AG04449 (cell line): Measurements from ENCODE around the gene LGALS7B.

Experiments used
- CTCF ChIA-PET: fragments of 350-600 bp; formaldehyde crosslinking; extraction: SDS; loops from one replicate; lab custom pipeline; 2021; ENCODE audit warnings: antibody characterized with exemption; lab: Yijun Ruan, JAX
- POLR2A ChIA-PET: fragments of 400-600, 350-600 bp; formaldehyde crosslinking; extraction: SDS; loops from one replicate; lab custom pipeline; 2020; ENCODE audit warnings: antibody characterized with exemption, inconsistent platforms; lab: Yijun Ruan, JAX
- DNase-seq: peaks from one replicate; pipeline ENCODE4 v3.0.0-alpha.2; 2010; ENCODE audit warnings: low read depth, low spot score
- H3K4me3 ChIP-seq: 2 replicates; pipeline ENCODE4 v1.5.1; 2011; ENCODE audit warnings: low read depth, mild to moderate bottlenecking, control low read depth, low read length
- CTCF ChIP-seq: IDR thresholded peaks from one replicate; pipeline ENCODE4 v1.5.1; 2011; ENCODE audit warnings: mild to moderate bottlenecking, moderate library complexity, low read length, control low read depth, inconsistent platforms; ENCODE audit not compliant: insufficient read depth; ENCODE audit errors: missing control alignments

LGALS7B gene

GRCh38 chr19:38838986-38839761, 50.2 kb downstream of the LGALS7B start:
- POLR2A ChIA-PET: no interaction called here
- no peak for TF ChIP-seq CTCF
- CTCF ChIA-PET: no interaction called here
- no peak overlapping the region for H3K4me3 ChIP-seq
- no peak for DNase-seq

- no peak overlapping the region for H3K4me3 ChIP-seq
- ChIA-PET POLR2A (interaction anchor here (1.1 kb wide), 1 partner anchor 8 kb away, joined by 4 read pairs; the partner anchor contains the start of gene ECH1), CTCF (interaction anchor here (1.1 kb wide), 1 partner anchor 9 kb away, joined by 3 read pairs; no protein-coding TSS in a partner anchor)
- DNase-seq: no peak
- TF ChIP-seq CTCF: no peak
These were observed 51.0 kb downstream of the LGALS7B start for GRCh38 chr19:38839816-38840582.

- CTCF ChIA-PET: interaction anchor here (1.1 kb wide), 1 partner anchor 8 kb away, joined by 3 read pairs; no protein-coding TSS in a partner anchor
- H3K4me3 ChIP-seq: no peak overlapping the region
- no peak for TF ChIP-seq CTCF
- POLR2A ChIA-PET: interaction anchor here (1.1 kb wide), 1 partner anchor 9 kb away, joined by 4 read pairs; the partner anchor contains the start of gene ECH1
- no peak for DNase-seq
These were observed 51.6 kb downstream of the LGALS7B start for GRCh38 chr19:38840583-38840968.
